Breast epithelium (tissue), 3 donors: ENCODE data around the gene TICRR.

Experiments
- CTCF ChIP-seq, 3 donors: fragments of 450-650 bp; IDR thresholded peaks; one replicate each; pipeline ENCODE4 v1.5.1; 2016 to 2017; ENCODE audit warnings: antibody characterized with exemption in 3 of 3, mild to moderate bottlenecking in 3 of 3, moderate library complexity in 3 of 3
- POLR2AphosphoS5 ChIP-seq, 3 donors: sonication (generic); formaldehyde crosslinking; IDR thresholded peaks; one replicate each; pipeline ENCODE4 v1.6.1; 2017; ENCODE audit warnings: antibody characterized with exemption in 3 of 3

DNA sequence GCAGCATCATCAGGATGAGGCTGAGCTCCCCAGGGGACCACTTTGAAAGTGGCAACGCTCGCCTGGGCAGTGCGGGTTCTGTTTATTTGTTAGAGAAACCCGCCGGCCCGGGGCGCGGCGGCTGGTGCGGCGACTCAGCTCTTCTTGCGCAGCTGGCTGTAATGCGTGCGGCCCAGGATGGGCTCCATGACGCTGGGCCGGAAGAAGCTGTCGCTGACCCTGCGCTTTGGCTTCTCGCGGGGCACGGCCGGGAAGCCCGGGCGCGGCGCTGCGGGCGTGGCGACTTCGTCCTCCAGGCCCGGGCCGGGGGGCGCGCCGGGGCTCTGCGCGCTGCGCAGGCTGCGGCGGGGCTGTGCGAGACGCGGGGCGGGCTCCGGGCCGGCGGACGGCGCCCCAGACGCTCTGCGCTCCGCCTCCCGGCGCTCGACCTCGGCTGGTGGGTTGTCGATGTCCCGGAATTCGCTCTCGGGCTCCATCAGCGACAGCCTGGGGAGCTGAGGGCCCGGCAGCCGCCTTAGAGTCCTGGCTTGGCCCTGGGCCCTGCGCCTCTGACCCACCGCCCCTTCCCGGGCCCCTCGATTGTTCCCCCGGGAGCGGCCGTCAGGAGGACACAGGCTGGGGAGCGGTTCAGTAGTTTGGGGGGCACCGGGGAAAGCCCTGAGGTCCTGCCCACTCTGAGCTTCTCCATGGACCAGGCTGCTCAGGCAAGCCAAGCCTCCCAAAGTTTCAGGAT lies 90.3 kb downstream of the TICRR start:
- peak in 1 of 3 donors; percentile 20 for TF ChIP-seq POLR2AphosphoS5 (IDR thresholded peaks at IDR 0.05)
- TF ChIP-seq CTCF (IDR thresholded peaks at IDR 0.05): no peak
